ENCODE results near the gene FAM163A. TPM values are rescaled to one million over a fixed set of nuclear protein-coding genes. Genes with fewer than 3 reads are reported as not detected.

Gene FAM163A
- total and polyA plus RNA-seq, 9 of the 15 experiments (the other 6 are each of a cell fraction or from before 2014, with no cell fraction given): not detected

GRCh38 chr1:179807691-179808485 lies 64.8 kb downstream of the FAM163A start (continued):
- TF ChIP-seq CUX1 (CRISPR knock-in tag; IDR thresholded peaks at IDR 0.05) (no peak), MEIS2 (IDR thresholded peaks at IDR 0.05; ENCODE audit: partially characterized antibody) (no peak), TFE3 (CRISPR knock-in tag; IDR thresholded peaks at IDR 0.05) (no peak), CBFB (CRISPR knock-in tag; IDR thresholded peaks at IDR 0.05) (no peak), ID3 (CRISPR knock-in tag; IDR thresholded peaks at IDR 0.05) (no peak), ID3 (tag; IDR thresholded peaks at IDR 0.05) (peak; percentile 79), DIDO1 (tag; IDR thresholded peaks at IDR 0.05; ENCODE audit: low read depth) (no peak), MXI1 (IDR thresholded peaks at IDR 0.05; ENCODE audit: low read depth, low read length) (no peak), SMARCA5 (IDR thresholded peaks at IDR 0.05) (no peak), ZNF175 (CRISPR knock-in tag; IDR thresholded peaks at IDR 0.05; ENCODE audit: low read depth) (no peak), KHSRP (IDR thresholded peaks at IDR 0.05) (no peak), THRA (IDR thresholded peaks at IDR 0.05) (no peak), ZKSCAN3 (CRISPR knock-in tag; IDR thresholded peaks at IDR 0.05) (no peak), SIX5 (IDR thresholded peaks at IDR 0.05; ENCODE audit: borderline replicate concordance in 1 of 2, insufficient read depth in 1 of 2, low read depth in 1 of 2, low read length in 2 of 2) (no peak), ZNF174 (CRISPR knock-in tag; IDR thresholded peaks at IDR 0.05) (no peak), TARDBP (IDR thresholded peaks at IDR 0.05) (no peak), EWSR1 (IDR thresholded peaks at IDR 0.05; ENCODE audit: borderline replicate concordance, low read depth, partially characterized antibody) (no peak), HEY1 (CRISPR knock-in tag; IDR thresholded peaks at IDR 0.05; ENCODE audit: borderline replicate concordance) (no peak), MAFF (IDR thresholded peaks at IDR 0.05; ENCODE audit: low read length) (peak; percentile 30; the same call in 1 of the 2 replicates), ZC3H8 (IDR thresholded peaks at IDR 0.05) (no peak), FOXM1 (IDR thresholded peaks at IDR 0.05; ENCODE audit: low read depth) (no peak), FOXM1 (CRISPR knock-in tag; IDR thresholded peaks at IDR 0.05; ENCODE audit: low read depth) (no peak)
